IMR-90 (cell line): Measurements from ENCODE around the gene ITPRIP. TPM values are rescaled to one million over a fixed set of nuclear protein-coding genes. Genes with fewer than 3 reads are reported as not detected.

Experiments
- ATAC-seq: fragments of 200-7000 bp; cut with Tn5 transposase; 2 replicates; pipeline ENCODE4 v1.9.1; 2020; ENCODE audit warnings: low read depth, mild to moderate bottlenecking, moderate library complexity
- BruUV-seq: library from RNA; stranded (reverse); fragments of 400-500 nt; replicated peaks from 2 replicates; lab custom pipeline; 2021; lab: Mats Ljungman, UMichigan
- CTCF ChIA-PET: fragments of 300-600 bp; formaldehyde crosslinking; extraction: SDS; loops from one replicate; lab custom pipeline; 2021; ENCODE audit warnings: antibody characterized with exemption; lab: Yijun Ruan, JAX
- POLR2A ChIA-PET: fragments of 300-600 bp; sonication (Branson Sonifier 250); formaldehyde crosslinking; loops from one replicate; lab custom pipeline; 2022; ENCODE audit warnings: antibody characterized with exemption; ENCODE audit not compliant: unreplicated experiment; lab: Charles Lee
- DNase-seq: peaks from one replicate; pipeline ENCODE4 v3.0.0; 2013
- H2AFZ ChIP-seq: replicated peaks from 2 replicates; pipeline ENCODE3; 2013; ENCODE audit warnings: low read length, mild to moderate bottlenecking; ENCODE audit not compliant: poor library complexity
- H2AK5ac ChIP-seq: 2 replicates; pipeline ENCODE4 v1.6.1; 2013; ENCODE audit warnings: low read depth, low read length, inconsistent platforms
- H2AK9ac ChIP-seq: replicated peaks from 2 replicates; pipeline ENCODE3; 2013; ENCODE audit warnings: mild to moderate bottlenecking, low read depth, low read length, moderate library complexity; ENCODE audit not compliant: poor library complexity
- H2BK120ac ChIP-seq: 2 replicates; pipeline ENCODE4 v1.6.1; 2013; ENCODE audit warnings: low read depth, low read length, inconsistent platforms
- H2BK15ac ChIP-seq: 3 replicates; pipeline ENCODE4 v1.6.1; 2013; ENCODE audit warnings: low read depth, low read length, inconsistent platforms
- H2BK20ac ChIP-seq: 2 replicates; pipeline ENCODE4 v1.6.1; 2013; ENCODE audit warnings: low read depth, mild to moderate bottlenecking, inconsistent platforms, low read length, moderate library complexity
- H2BK5ac ChIP-seq: 2 replicates; pipeline ENCODE4 v1.6.1; 2013; ENCODE audit warnings: mild to moderate bottlenecking, low read depth, low read length, inconsistent platforms; ENCODE audit not compliant: poor library complexity, severe bottlenecking
- H3K14ac ChIP-seq: replicated peaks from 2 replicates; pipeline ENCODE4 v1.6.1; 2013; ENCODE audit warnings: low read depth, low read length, inconsistent platforms
- H3K18ac ChIP-seq: 2 replicates; pipeline ENCODE4 v1.6.1; 2013; ENCODE audit warnings: low read depth, low read length, control low read depth
- H3K23ac ChIP-seq: 2 replicates; pipeline ENCODE4 v1.6.1; 2013; ENCODE audit warnings: low read depth, low read length, inconsistent platforms
- H3K27ac ChIP-seq: 2 replicates; pipeline ENCODE4 v1.5.1; 2013; ENCODE audit warnings: mild to moderate bottlenecking, control low read depth, low read length; ENCODE audit not compliant: insufficient read depth
- H3K27me3 ChIP-seq: 2 replicates; pipeline ENCODE4 v1.6.1; 2013; ENCODE audit warnings: low read length; ENCODE audit not compliant: control insufficient read depth, insufficient read depth
- H3K36me3 ChIP-seq: 2 replicates; pipeline ENCODE4 v1.6.1; 2013; ENCODE audit warnings: low read length, mixed read lengths; ENCODE audit not compliant: control insufficient read depth, insufficient read depth
- H3K4ac ChIP-seq: 2 replicates; pipeline ENCODE4 v1.6.1; 2013; ENCODE audit warnings: low read depth, low read length, inconsistent platforms
- H3K4me1 ChIP-seq: 2 replicates; pipeline ENCODE4 v1.6.1; 2013; ENCODE audit warnings: low read length, mixed read lengths; ENCODE audit not compliant: control insufficient read depth, insufficient read depth
- H3K4me2 ChIP-seq: 2 replicates; pipeline ENCODE4 v1.6.1; 2013; ENCODE audit warnings: low read depth, mild to moderate bottlenecking, control low read depth, low read length, moderate library complexity
- H3K4me3 ChIP-seq: 2 replicates; pipeline ENCODE4 v1.5.1; 2013; ENCODE audit warnings: low read depth, mild to moderate bottlenecking, control low read depth, low read length, moderate library complexity; ENCODE audit not compliant: insufficient read depth
- H3K56ac ChIP-seq: 2 replicates; pipeline ENCODE4 v1.6.1; 2013; ENCODE audit warnings: low read length, inconsistent platforms; ENCODE audit not compliant: insufficient read depth; ENCODE audit errors: extremely low read depth
- H3K79me1 ChIP-seq, 2 experiments: 2 replicates each; pipeline ENCODE4 v1.6.1; 2013; ENCODE audit warnings: low read length in 2 of 2, inconsistent platforms in 1 of 2, low read depth in 1 of 2
- H3K9ac ChIP-seq: 2 replicates; pipeline ENCODE4 v1.6.1; 2013; ENCODE audit warnings: low read depth, low read length, control low read depth
- H3K9me1 ChIP-seq: 2 replicates; pipeline ENCODE4 v1.6.1; 2013; ENCODE audit warnings: low read length, inconsistent platforms; ENCODE audit not compliant: insufficient read depth
- H3K9me3 ChIP-seq: 2 replicates; pipeline ENCODE4 v1.6.1; 2013; ENCODE audit warnings: low read length; ENCODE audit not compliant: control insufficient read depth, insufficient read depth
- H4K20me1 ChIP-seq: 2 replicates; pipeline ENCODE4 v1.6.1; 2013; ENCODE audit warnings: low read length, inconsistent platforms; ENCODE audit not compliant: insufficient read depth
- H4K5ac ChIP-seq: 2 replicates; pipeline ENCODE4 v1.6.1; 2013; ENCODE audit warnings: mild to moderate bottlenecking, low read depth, low read length, control low read depth
- H4K8ac ChIP-seq, 2 experiments: 2 replicates each; pipeline ENCODE4 v1.6.1; 2013; ENCODE audit warnings: low read depth in 2 of 2, low read length in 2 of 2, control low read depth in 1 of 2, inconsistent platforms in 1 of 2
- H4K91ac ChIP-seq: 2 replicates; pipeline ENCODE4 v1.6.1; 2013; ENCODE audit warnings: low read depth, low read length, inconsistent platforms; ENCODE audit not compliant: insufficient read depth
- CTCF ChIP-seq: conservative IDR thresholded peaks from 2 replicates; pipeline ENCODE4 v1.5.1; 2012; ENCODE audit warnings: mild to moderate bottlenecking, low read depth, low read length, improper control_type of control experiment
- MAFK ChIP-seq: IDR thresholded peaks from 2 replicates; pipeline ENCODE4 v1.6.1; 2012; ENCODE audit warnings: low read depth, low read length, improper control_type of control experiment
- MXI1 ChIP-seq: IDR thresholded peaks from 2 replicates; pipeline ENCODE4 v1.6.1; 2012; ENCODE audit warnings: low read depth, mild to moderate bottlenecking, low read length, moderate library complexity, borderline replicate concordance
- NFE2L2 ChIP-seq: fragments of 150-350 bp; IDR thresholded peaks from 2 replicates; pipeline ENCODE4 v1.6.1; 2016; ENCODE audit warnings: low read depth, mild to moderate bottlenecking, low read length
- RAD21 ChIP-seq: IDR thresholded peaks from 2 replicates; pipeline ENCODE4 v1.6.1; 2012; ENCODE audit warnings: low read length, improper control_type of control experiment
- SMC3 ChIP-seq: fragments of 150-350 bp; IDR thresholded peaks from 2 replicates; pipeline ENCODE4 v1.6.1; 2016; ENCODE audit warnings: low read depth, mild to moderate bottlenecking, antibody characterized with exemption, low read length, moderate library complexity
- USF2 ChIP-seq: fragments of 150-350 bp; IDR thresholded peaks from 2 replicates; pipeline ENCODE4 v1.6.1; 2017; ENCODE audit warnings: mild to moderate bottlenecking, antibody characterized with exemption, low read length, low read depth
- WGBS, 2 experiments: methylation state at CpG; one replicate each; pipeline versions ENCODE4 v1.1.5 to v1.1.7; 2013; ENCODE audit warnings: missing lambda C conversion rate in 2 of 2; ENCODE audit not compliant: insufficient read length in 1 of 2; ENCODE audit errors: extremely low coverage in 2 of 2; 5-methylcytosine and 5-hydroxymethylcytosine counted together
- dilution Hi-C: fragments of 300-500 bp; cut with HindIII; formaldehyde crosslinking; loops from one replicate; pipeline ENCODE4 v1.14.3; 2018; ENCODE audit warnings: low sequenced_read_pairs; ENCODE audit not compliant: unreplicated experiment
- in situ Hi-C: fragments of 300-500 bp; cut with MboI; formaldehyde crosslinking; loops from 3 replicates; pipeline ENCODE4 v1.14.3; 2019; ENCODE audit warnings: low sequenced_read_pairs, inconsistent platforms, mixed read lengths
- intact Hi-C: fragments of 100-400 bp; cut with micrococcal nuclease; formaldehyde crosslinking; loops from 2 replicates; pipeline ENCODE4 v1.10.0; 2022
- polyA plus RNA-seq, 3 experiments: library from polyadenylated mRNA; depleted of rRNA; stranded (reverse); fragments of >200 nt; gene quantifications; 2 replicates each; pipeline ENCODE4 v1.2.3, GENCODE V29; 2012; ENCODE audit warnings: low replicate concordance in 1 of 3
- total RNA-seq: library from RNA; depleted of rRNA; stranded (reverse); fragments of >200 nt; gene quantifications from 2 replicates; pipeline ENCODE4 v1.2.3, GENCODE V29; 2012

ITPRIP gene
- total and polyA plus RNA-seq, 2 of the 4 experiments (the other 2 are of a cell fraction): 7.5 to 31.9 TPM

GRCh38 chr10:104350127-104350635 is 11.9 kb upstream of the ITPRIP start:
- H3K4ac ChIP-seq: peak overlapping the region; percentile 57; the same call in 1 of the 2 replicates
- H2BK5ac ChIP-seq: no peak overlapping the region
- H2BK15ac ChIP-seq: peak overlapping the region; percentile 20; the same call in 1 of the 3 replicates
- H2BK120ac ChIP-seq: peak overlapping the region; percentile 58; the same call in 1 of the 2 replicates
- H3K4me1 ChIP-seq: peaks cover 7% of the 10 kb centered on the region; the same call in 1 of the 2 replicates
- no TSS peak for BruUV-seq
- H4K8ac ChIP-seq: peak overlapping the region in 1 of 2 experiments; percentile 50; a peak in 2 of 4 replicates
- no peak overlapping the region for H4K5ac ChIP-seq
- 50% methylated on average over 1 of the region's 6 CpGs; no CpG with 5 or more reads in 1 of the 2 experiments for WGBS, 2 experiments
- H4K20me1 ChIP-seq: no peaks in the 10 kb centered on the region
- no peak overlapping the region; the same call in 1 of the 2 replicates for H3K23ac ChIP-seq
- ChIA-PET CTCF (interaction anchor here (0.8 to 2.1 kb wide), 7 partner anchors 45 to 61 kb away, joined by 3 to 17 read pairs (median 4); no protein-coding TSS in a partner anchor), POLR2A (no interaction called here)
- H3K18ac ChIP-seq: peak overlapping the region; percentile 10; the same call in 1 of the 2 replicates
- H2AK5ac ChIP-seq: peak overlapping the region; percentile 71; the same call in 1 of the 2 replicates
- no peak overlapping the region for H3K27ac ChIP-seq
- dilution Hi-C loops: no loop called here
- H3K36me3 ChIP-seq: no peaks in the 10 kb centered on the region
- no peak overlapping the region for H4K91ac ChIP-seq
- H2BK20ac ChIP-seq: peak overlapping the region; percentile 59; the same call in 1 of the 2 replicates
- no peak overlapping the region; the same call in 1 of the 2 replicates for H3K9ac ChIP-seq
- H3K79me1 ChIP-seq: no peaks in the 10 kb centered on the region; a peak in 1 of 4 replicates
- intact Hi-C loops: loop anchor here (1.0 to 5.0 kb wide), 7 partner anchors 45 to 463 kb away; partner anchors contain the start of gene SFR1
- ATAC-seq: peak; percentile 75
- peaks cover 5% of the 10 kb centered on the region; the same call in 1 of the 2 replicates for H3K9me1 ChIP-seq
- in situ Hi-C loops: no loop called here
- no peaks in the 10 kb centered on the region for H3K9me3 ChIP-seq
- peak overlapping the region; percentile 6; the same call in 1 of the 2 replicates for H3K56ac ChIP-seq
- peak; percentile 76 for DNase-seq
- peak overlapping the region; percentile 41; the same call in 1 of the 2 replicates for H3K4me2 ChIP-seq
- H3K27me3 ChIP-seq: peaks cover 3% of the 10 kb centered on the region; the same call in 1 of the 2 replicates
- H3K4me3 ChIP-seq: no peak overlapping the region
- H3K14ac ChIP-seq: peak overlapping the region; percentile 15; the same call in 1 of the 2 replicates
- H2AK9ac ChIP-seq: peak overlapping the region; percentile 85
- peak; percentile 67 for TF ChIP-seq SMC3
- no peak for TF ChIP-seq USF2
- TF ChIP-seq CTCF: peak; percentile 82
- TF ChIP-seq RAD21: peak; percentile 87
- TF ChIP-seq MXI1: no peak
- no peak for TF ChIP-seq NFE2L2
- peak; percentile 83 for TF ChIP-seq MAFK
- peak overlapping the region; percentile 83 for H2AFZ ChIP-seq
